ENCODE results near the gene EREG.

GRCh38 chr4:74322301-74322700 is 42.6 kb upstream of the EREG start:
- TF ChIP-seq POLR2A (IDR thresholded peaks at IDR 0.05), result no peak
- no peak for TF ChIP-seq CTCF (IDR thresholded peaks at IDR 0.05 in 8 of 11, conservative IDR thresholded peaks at IDR 0.05 in 3 of 11)
- TF ChIP-seq POLR2AphosphoS5 (IDR thresholded peaks at IDR 0.05), result no peak

Data from spleen (tissue), 7 donors.